DND-41 (cell line): ENCODE results near the gene SLC25A10.

ENCODE experiments used
- ATAC-seq: fragments of 200-7000 bp; cut with Tn5 transposase; 3 replicates; pipeline ENCODE4 v1.9.1; 2021; ENCODE audit warnings: low read depth; ENCODE audit not compliant: insufficient read depth
- DNase-seq: peaks from one replicate; pipeline ENCODE4 v3.0.0-alpha.2; 2020
- H2AFZ ChIP-seq: 2 replicates; pipeline ENCODE4 v1.6.0; 2012; ENCODE audit warnings: low read depth, low read length
- H3K27ac ChIP-seq: 2 replicates; pipeline ENCODE4 v1.5.1; 2012; ENCODE audit warnings: low read length, inconsistent platforms
- H3K27me3 ChIP-seq: fragments of 200-600 bp; sonication (generic); 2 replicates; pipeline ENCODE4 v1.6.0; 2012; ENCODE audit warnings: low read length, mild to moderate bottlenecking, inconsistent platforms; ENCODE audit not compliant: insufficient read depth, poor library complexity
- H3K36me3 ChIP-seq: 2 replicates; pipeline ENCODE4 v1.5.1; 2012; ENCODE audit warnings: low read length, inconsistent platforms; ENCODE audit not compliant: insufficient read depth
- H3K4me1 ChIP-seq: 2 replicates; pipeline ENCODE4 v1.5.1; 2012; ENCODE audit warnings: mild to moderate bottlenecking, low read length; ENCODE audit not compliant: insufficient read depth
- H3K4me2 ChIP-seq: 2 replicates; pipeline ENCODE4 v1.6.0; 2012; ENCODE audit warnings: mild to moderate bottlenecking, moderate library complexity, low read length, inconsistent platforms; ENCODE audit not compliant: insufficient read depth
- H3K4me3 ChIP-seq, 2 experiments: fragments of 200-600 bp in 1 of 2; shearing (Covaris generic) in 1 of 2; 2 replicates each; pipeline ENCODE4 v1.5.1; 2012 to 2016; ENCODE audit warnings: inconsistent platforms in 2 of 2, low read length in 2 of 2, mild to moderate bottlenecking in 2 of 2, low read depth in 1 of 2, moderate library complexity in 1 of 2
- H3K79me2 ChIP-seq: 2 replicates; pipeline ENCODE4 v1.6.0; 2012; ENCODE audit warnings: low read length, inconsistent platforms; ENCODE audit not compliant: insufficient read depth
- H3K9ac ChIP-seq: 2 replicates; pipeline ENCODE4 v1.6.0; 2012; ENCODE audit warnings: low read depth, mild to moderate bottlenecking, inconsistent platforms, low read length, moderate library complexity
- H3K9me3 ChIP-seq: 2 replicates; pipeline ENCODE4 v1.5.1; 2012; ENCODE audit warnings: low read length, moderate library complexity, mild to moderate bottlenecking, inconsistent platforms; ENCODE audit not compliant: insufficient read depth, severe bottlenecking
- H4K20me1 ChIP-seq: 2 replicates; pipeline ENCODE4 v1.6.0; 2012; ENCODE audit warnings: low read length; ENCODE audit not compliant: insufficient read depth
- EZH2 ChIP-seq: IDR thresholded peaks from 3 replicates; pipeline ENCODE4 v1.6.1; 2012; ENCODE audit warnings: borderline replicate concordance, low read depth, mild to moderate bottlenecking, moderate library complexity, low read length, inconsistent platforms; ENCODE audit not compliant: severe bottlenecking
- TF ChIP-seq, protein P1 (sequence below): IDR thresholded peaks from 2 replicates; pipeline ENCODE4 v1.5.1; 2012; ENCODE audit warnings: borderline replicate concordance, low read length, moderate library complexity, mild to moderate bottlenecking; ENCODE audit not compliant: poor library complexity, severe bottlenecking; ENCODE audit errors: extremely low read depth

The SLC25A10 gene

DNA sequence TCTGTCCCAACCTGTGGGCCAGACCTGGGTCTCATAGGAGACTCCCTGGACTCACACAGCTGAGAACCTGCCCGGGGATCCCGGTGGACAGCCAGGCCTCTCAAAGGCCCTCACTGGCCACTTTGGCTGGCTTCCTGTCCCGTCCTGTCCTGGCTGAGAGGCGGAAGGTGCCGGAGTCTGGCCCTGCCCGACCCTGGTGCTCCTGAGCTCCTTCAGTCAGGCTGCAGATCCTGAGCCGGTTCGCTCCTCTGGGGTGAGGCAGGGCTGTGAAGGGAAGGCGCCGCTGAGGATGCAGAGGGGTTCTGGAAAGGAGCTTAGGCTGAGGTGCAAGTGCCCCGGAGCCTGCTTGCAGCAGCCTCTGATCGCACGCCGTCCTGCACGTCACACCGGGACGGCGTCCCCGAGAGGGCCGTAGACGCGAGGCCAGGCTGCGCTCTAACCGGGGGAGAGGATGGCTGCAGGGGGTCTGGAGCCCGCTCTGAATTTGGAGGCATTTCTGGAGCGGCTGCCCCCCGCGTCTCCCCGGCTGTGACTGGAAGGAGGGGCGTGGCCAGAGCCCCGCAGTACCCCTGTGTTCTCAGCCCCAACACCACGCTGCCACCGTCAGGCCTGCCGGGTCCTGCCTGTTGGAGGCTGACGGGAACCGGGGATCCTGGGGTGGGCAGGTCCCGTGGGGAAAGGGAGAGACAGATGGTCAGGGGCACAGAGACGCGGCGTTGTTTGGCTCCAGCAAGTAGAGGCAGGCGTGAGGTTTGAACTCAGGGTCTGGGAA is 24.1 kb upstream of the SLC25A10 start:
- TF ChIP-seq EZH2, result no peak
- TF ChIP-seq, protein P1, sequence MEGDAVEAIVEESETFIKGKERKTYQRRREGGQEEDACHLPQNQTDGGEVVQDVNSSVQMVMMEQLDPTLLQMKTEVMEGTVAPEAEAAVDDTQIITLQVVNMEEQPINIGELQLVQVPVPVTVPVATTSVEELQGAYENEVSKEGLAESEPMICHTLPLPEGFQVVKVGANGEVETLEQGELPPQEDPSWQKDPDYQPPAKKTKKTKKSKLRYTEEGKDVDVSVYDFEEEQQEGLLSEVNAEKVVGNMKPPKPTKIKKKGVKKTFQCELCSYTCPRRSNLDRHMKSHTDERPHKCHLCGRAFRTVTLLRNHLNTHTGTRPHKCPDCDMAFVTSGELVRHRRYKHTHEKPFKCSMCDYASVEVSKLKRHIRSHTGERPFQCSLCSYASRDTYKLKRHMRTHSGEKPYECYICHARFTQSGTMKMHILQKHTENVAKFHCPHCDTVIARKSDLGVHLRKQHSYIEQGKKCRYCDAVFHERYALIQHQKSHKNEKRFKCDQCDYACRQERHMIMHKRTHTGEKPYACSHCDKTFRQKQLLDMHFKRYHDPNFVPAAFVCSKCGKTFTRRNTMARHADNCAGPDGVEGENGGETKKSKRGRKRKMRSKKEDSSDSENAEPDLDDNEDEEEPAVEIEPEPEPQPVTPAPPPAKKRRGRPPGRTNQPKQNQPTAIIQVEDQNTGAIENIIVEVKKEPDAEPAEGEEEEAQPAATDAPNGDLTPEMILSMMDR, result no peak
- peaks cover 29% of the 10 kb centered on the region for H3K4me1 ChIP-seq
- no peak overlapping the region for H3K27ac ChIP-seq
- DNase-seq (no peak), ATAC-seq (no peak)
- peaks cover 67% of the 10 kb centered on the region for H3K79me2 ChIP-seq
- H3K4me2 ChIP-seq, result no peak overlapping the region
- H2AFZ ChIP-seq, result no peak overlapping the region
- H4K20me1 ChIP-seq, result peaks cover 75% of the 10 kb centered on the region
- no peaks in the 10 kb centered on the region for H3K9me3 ChIP-seq
- peaks cover 88% of the 10 kb centered on the region for H3K36me3 ChIP-seq
- H3K4me3 ChIP-seq, result no peak overlapping the region
- H3K9ac ChIP-seq, result no peak overlapping the region
- no peaks in the 10 kb centered on the region for H3K27me3 ChIP-seq

DNA sequence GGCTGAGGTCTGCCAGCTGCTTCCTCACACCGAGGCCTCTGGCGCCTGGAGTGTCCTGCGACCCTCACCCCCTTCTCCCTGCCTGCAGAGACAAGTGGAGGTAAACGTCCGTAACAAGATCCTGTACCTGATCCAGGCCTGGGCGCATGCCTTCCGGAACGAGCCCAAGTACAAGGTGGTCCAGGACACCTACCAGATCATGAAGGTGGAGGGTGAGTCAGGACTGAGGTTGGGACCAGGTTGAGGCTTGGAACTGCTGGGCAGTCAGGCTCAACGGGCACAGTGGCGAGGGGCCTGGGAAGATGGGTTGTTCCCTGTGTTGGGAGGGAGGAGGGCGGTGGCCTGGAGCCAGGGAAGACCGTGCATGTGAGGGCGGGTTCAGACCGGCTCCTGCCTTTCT is 23.5 kb upstream of the SLC25A10 start:
- Histone ChIP-seq H2AFZ (no peak overlapping the region), H3K4me2 (no peak overlapping the region), H3K27ac (no peak overlapping the region), H3K4me1 (peaks cover 29% of the 10 kb centered on the region), H4K20me1 (peaks cover 78% of the 10 kb centered on the region), H3K36me3 (peaks cover 89% of the 10 kb centered on the region), H3K79me2 (peaks cover 64% of the 10 kb centered on the region), H3K9me3 (no peaks in the 10 kb centered on the region), H3K9ac (no peak overlapping the region), H3K27me3 (no peaks in the 10 kb centered on the region), H3K4me3 (no peak overlapping the region)
- TF ChIP-seq EZH2, result no peak
- TF ChIP-seq, protein P1, result no peak
- no peak for ATAC-seq
- DNase-seq, result no peak

DNA sequence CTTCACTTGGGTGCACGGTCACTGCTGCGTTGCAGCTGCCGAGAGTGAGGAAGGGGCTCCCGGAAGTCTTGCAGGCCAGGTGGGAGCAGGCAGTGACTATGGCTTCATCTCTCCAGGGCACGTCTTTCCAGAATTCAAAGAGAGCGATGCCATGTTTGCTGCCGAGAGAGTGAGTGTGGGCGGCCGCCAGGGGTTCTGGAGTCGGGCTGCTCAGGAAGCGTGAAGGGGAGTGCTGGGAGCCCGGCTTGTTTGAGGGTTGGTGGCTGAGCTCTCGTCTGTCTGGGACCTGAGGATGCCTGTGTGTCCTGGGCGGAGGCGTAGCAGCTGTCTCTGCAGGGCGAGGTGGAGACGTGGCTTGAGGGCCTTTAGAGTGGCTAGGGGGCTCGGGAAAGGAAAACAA is 22.0 kb upstream of the SLC25A10 start:
- peaks cover 98% of the 10 kb centered on the region for H3K36me3 ChIP-seq
- H3K9ac ChIP-seq, result no peak overlapping the region
- H2AFZ ChIP-seq, result no peak overlapping the region
- DNase-seq (no peak), ATAC-seq (no peak)
- H3K9me3 ChIP-seq, result no peaks in the 10 kb centered on the region
- no peaks in the 10 kb centered on the region for H3K27me3 ChIP-seq
- H3K4me2 ChIP-seq, result no peak overlapping the region
- H3K4me3 ChIP-seq, result no peak overlapping the region
- no peak overlapping the region for H3K27ac ChIP-seq
- H3K4me1 ChIP-seq, result peaks cover 20% of the 10 kb centered on the region
- TF ChIP-seq, protein P1, result no peak
- TF ChIP-seq EZH2, result no peak
- peaks cover 82% of the 10 kb centered on the region for H4K20me1 ChIP-seq
- peaks cover 51% of the 10 kb centered on the region for H3K79me2 ChIP-seq
